GM12891 (cell line): ENCODE measurements around the gene PHF20.

ENCODE experiments used
- PAX5 ChIP-seq: IDR thresholded peaks from 2 replicates; pipeline ENCODE4 v1.6.1; 2011; ENCODE audit warnings: low read length, moderate library complexity, mild to moderate bottlenecking; ENCODE audit not compliant: insufficient read depth, severe bottlenecking
- POLR2A ChIP-seq: IDR thresholded peaks from 2 replicates; pipeline ENCODE4 v1.6.1; 2011; ENCODE audit warnings: low read depth, low read length, control low read depth
- POLR2AphosphoS5 ChIP-seq: IDR thresholded peaks from 2 replicates; pipeline ENCODE4 v1.6.1; 2011; ENCODE audit warnings: low read depth, low read length, control low read depth
- SPI1 ChIP-seq: IDR thresholded peaks from 2 replicates; pipeline ENCODE4 v1.6.1; 2011; ENCODE audit warnings: low read depth, low read length, control low read depth
- TAF1 ChIP-seq: IDR thresholded peaks from 2 replicates; pipeline ENCODE4 v1.6.1; 2011; ENCODE audit warnings: low read depth, low read length, control low read depth

- TF ChIP-seq POLR2AphosphoS5 (no peak), SPI1 (no peak), POLR2A (no peak), TAF1 (no peak), PAX5 (no peak)
Observed at GRCh38 chr20:35910254-35910653, 138.4 kb downstream of the PHF20 start.
